ENCODE data around the gene PTDSS2.
"Not testable (repeated sequence)": the region's sequence is repeated elsewhere in the genome, so short reads cannot be mapped to it uniquely, and the experiment has no call there.

PTDSS2 gene

GRCh38 chr11:414318-414857, 35.7 kb upstream of the PTDSS2 start:
- no peak for DNase-seq

DNA sequence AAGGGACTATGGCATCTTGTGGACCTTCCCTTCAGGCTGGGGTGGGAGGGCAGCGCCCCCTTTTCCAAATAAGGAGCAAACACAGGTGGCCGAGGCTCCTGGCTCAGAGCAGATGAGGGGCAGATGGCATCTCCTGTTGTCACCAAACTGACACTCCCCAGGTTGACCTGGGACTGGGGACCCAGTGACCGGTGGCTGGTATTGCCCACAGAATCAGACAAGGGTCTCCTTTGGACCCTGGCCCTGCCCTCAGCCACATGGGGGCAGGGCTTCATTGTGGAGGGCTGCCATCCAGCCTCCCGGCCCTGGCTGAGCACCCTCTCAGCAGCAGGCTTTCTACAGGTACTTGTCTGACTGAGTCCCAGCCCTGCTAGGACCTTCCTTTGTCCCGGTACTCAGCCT, 34.4 kb upstream of the PTDSS2 start:
- no peak for DNase-seq

GRCh38 chr11:416051-416756, 33.9 kb upstream of the PTDSS2 start:
- no peak for DNase-seq

- DNase-seq = no peak
Measured at GRCh38 chr11:416757-417621, 33.1 kb upstream of the PTDSS2 start.

GRCh38 chr11:417652-418342, 32.3 kb upstream of the PTDSS2 start:
- no peak for DNase-seq

- no peak for DNase-seq
Measured at GRCh38 chr11:418343-419247, 31.5 kb upstream of the PTDSS2 start.

- DNase-seq = no peak
Measured at GRCh38 chr11:419248-420005, 30.7 kb upstream of the PTDSS2 start.

- DNase-seq = no peak
Measured at GRCh38 chr11:420054-420910, 29.8 kb upstream of the PTDSS2 start.

- no peak for DNase-seq
Measured at GRCh38 chr11:420911-421321, 29.2 kb upstream of the PTDSS2 start.

DNA sequence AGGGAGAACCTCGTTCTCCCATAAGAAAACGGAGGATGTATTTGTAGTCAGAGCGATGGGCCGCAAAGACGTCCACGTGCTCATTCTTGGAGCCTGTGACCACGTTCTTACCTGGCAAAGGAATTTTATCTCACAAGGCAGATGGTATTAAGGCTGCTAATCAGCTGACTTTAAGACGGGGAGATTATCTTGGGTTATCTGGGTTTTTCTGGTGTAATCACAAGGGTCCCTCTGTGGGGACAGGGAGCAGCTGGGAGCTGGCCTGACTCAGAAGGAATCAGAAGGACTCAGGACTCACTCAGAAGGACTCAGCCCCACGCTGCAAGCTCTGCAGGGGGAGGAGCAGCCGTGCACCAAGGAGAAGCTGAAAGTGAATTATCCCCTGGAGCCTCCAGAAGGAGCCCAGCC, 27.8 kb upstream of the PTDSS2 start:
- DNase-seq = no peak

- DNase-seq = no peak
Measured at GRCh38 chr11:424232-424631, 25.8 kb upstream of the PTDSS2 start.

DNA sequence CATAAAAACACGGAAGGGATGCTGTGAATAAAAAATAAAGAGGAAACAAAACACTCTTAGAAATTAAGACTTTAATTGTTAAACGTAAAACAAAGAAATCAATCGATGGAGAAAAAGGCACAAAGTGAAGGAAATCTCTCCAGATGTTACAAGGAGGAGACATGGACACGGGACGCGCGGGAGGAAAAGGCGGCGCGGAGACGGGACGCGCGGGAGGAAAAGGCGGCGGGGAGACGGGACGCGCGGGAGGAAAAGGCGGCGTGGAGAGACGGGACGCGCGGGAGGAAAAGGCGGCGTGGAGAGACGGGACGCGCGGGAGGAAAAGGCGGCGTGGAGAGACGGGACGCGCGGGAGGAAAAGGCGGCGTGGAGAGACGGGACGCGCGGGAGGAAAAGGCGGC, 25.3 kb upstream of the PTDSS2 start:
- not testable (repeated sequence) for DNase-seq

DNA sequence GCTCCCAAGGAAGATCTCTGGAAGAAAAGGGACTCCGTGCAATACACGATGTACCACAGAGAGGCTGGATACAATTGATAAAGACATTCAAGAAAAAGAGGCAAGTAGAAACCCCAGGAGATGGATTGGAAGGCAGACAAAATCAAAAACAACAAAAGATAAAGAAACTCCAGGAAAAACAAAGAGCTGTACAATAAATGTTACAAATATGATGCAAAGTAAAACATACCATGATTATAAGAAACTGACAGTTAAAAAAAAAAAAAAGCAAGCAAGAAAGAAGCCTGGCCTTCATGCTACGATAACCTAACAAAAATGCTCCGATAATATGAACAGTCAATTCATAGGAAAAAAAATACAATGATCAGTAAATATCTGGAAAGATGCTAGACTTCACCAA, 24.8 kb upstream of the PTDSS2 start:
- DNase-seq = no peak

DNA sequence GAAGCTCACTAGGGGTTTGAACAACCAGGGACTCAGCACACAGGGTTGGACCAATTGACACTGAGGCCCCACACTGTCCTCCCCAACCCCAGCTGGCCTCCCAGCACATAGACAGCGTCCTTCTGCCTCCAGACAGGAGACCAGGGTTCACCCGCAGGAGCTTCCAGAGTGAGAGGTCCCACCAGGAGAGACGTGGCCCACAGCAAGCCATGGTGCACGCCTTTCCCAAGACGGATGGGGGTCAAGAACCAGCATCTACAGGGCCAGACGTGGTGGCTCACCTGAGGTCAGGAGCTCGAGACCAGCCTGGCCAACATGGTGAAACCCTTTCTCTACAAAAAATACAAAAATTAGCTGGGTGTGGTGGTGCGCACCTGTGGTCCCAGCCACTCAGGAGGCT, 23.2 kb upstream of the PTDSS2 start:
- no peak for DNase-seq

GRCh38 chr11:428295-428694, 21.8 kb upstream of the PTDSS2 start:
- no peak for DNase-seq

DNA sequence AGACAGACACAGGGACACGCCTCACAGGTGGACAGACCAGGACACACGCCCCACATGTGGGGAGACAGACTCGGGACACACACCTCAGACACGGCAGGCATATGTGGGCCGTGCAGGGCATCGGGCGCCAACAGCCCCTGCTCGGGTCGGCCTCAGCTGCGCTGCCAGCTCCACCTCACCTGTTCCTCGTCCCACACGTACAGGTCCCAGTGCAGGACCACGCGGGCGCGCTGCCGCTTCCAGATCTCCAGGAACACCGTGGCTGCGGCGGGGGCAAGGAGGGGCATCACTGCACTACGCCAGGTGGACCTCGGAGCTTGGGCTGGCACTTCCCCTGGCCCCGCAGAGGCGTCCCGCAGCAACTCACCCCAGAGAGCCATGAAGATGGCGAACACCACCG, 20.7 kb upstream of the PTDSS2 start:
- no peak for DNase-seq

GRCh38 chr11:429931-430456, 20.1 kb upstream of the PTDSS2 start:
- DNase-seq = no peak

GRCh38 chr11:431921-432320, 18.2 kb upstream of the PTDSS2 start:
- DNase-seq = no peak

GRCh38 chr11:432501-433100, 17.5 kb upstream of the PTDSS2 start:
- no peak for DNase-seq

GRCh38 chr11:433111-433510, 17.0 kb upstream of the PTDSS2 start:
- DNase-seq = no peak
